Measurements from ENCODE around the gene GID8.

The GID8 gene

DNA sequence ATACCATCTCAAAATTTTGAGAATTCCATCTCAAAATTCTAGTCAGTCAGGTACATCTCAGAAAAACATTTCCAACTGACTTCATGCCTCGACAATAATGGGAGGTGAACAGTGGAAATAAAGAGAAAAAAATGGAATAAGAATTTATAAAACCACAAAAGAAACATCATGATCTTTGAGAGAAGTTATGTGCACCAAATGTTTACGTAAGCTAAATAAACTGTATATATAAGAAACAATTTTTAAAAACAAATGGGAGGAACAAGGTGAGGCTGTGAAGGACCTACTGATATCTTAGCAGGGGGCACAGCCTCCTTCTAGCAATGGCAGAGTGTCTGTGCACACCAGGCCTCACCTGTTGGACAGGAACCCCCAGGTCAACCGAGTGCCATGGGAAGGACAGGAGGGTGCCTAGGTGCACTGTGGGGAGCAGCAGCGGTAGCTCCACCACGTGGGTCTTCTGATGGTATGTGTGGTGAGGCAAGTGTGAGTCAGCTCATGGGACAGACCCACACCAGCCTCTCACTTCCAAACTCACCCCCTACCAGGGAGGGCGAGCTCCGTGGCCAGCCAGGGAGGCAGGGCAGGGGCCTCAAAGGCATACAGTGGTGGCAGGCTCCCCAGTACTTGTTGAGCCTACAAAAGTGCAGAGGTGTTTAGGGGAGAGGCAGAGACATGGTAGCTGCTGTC is 34.9 kb upstream of the GID8 start:
- no peak for DNase-seq (ENCODE audit: low spot score)

DNA sequence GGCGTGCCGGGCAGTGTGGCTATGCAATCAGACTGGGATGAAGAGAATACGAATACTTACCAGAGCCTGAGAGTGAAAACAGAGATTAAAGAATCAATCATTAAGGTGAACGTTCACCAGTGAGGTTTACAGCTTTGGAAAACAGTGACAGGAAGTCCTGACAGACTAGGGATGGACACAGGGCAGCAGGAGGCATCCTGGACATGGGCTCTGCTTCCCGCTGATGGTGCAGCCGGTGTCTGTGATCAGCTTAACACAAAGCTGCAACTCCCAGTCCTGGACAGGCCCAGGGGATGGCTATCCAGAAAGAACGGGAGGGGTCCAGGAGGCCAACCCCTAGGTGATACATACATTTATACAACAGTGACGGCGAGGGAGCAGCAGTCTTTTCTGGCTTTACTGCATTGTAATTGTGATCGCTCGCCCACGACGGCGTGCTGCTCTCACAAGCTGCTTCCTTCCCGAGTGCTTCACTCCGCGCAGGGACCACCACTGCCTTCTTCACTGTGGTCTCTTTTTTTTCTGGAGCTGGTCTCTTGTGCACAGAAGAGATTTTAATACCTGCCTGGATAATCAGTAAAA is 32.3 kb upstream of the GID8 start:
- no peak for DNase-seq (ENCODE audit: low spot score)

DNA sequence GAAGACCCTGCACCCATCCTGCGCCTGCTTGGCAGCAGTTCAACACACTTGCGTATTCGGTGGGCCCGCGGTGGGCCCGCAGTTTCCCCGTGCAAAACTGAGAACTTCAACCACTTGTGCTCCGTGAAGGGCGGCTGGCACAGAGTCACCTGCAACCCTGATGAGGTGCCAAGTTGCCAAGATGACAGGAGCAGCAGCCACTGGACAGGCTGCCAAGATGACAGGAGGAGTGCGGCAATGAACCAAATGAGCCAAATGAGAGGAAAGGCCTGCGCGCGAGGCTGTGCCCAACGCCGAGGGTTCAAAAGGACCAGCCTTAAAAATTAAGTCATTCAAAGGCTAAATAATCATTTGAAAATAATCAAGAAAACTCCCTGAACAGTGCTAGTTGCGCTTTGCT is 31.7 kb upstream of the GID8 start:
- DNase-seq (ENCODE audit: low spot score), result no peak

DNA sequence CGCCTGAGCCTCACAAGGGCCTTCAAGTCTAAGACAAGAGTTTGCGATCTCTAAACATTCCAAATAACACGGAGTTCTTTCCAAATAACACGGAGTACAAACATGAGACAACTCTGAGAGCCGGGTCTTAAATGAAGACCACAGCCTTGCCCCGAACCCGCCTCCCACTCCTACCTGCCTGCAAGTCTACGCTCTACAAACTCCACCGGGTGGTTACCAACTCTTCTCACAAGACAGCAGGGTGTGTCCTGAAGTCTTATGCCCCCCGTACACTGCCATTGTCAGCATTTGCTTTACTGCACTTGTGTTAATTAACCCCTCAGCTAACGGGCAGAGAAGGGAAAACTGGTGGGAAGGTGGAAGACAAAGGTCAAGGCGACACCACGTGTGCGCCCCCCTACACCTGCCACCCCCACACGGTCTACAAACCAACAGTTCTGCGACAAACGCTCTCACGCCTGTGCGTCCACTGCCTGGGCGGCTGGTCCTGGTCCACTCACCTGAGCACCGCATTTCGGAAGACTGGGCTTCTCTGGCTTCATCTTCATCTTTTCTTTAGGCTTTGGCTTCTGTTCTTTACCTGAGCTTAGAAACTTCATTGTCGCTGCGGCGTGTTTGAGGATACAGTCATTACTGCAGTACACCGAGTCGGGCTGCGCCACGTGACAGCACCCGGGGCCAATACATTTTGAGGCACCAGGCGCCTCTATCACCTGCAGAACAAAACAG is 31.1 kb upstream of the GID8 start:
- DNase-seq (ENCODE audit: low spot score), result no peak

DNA sequence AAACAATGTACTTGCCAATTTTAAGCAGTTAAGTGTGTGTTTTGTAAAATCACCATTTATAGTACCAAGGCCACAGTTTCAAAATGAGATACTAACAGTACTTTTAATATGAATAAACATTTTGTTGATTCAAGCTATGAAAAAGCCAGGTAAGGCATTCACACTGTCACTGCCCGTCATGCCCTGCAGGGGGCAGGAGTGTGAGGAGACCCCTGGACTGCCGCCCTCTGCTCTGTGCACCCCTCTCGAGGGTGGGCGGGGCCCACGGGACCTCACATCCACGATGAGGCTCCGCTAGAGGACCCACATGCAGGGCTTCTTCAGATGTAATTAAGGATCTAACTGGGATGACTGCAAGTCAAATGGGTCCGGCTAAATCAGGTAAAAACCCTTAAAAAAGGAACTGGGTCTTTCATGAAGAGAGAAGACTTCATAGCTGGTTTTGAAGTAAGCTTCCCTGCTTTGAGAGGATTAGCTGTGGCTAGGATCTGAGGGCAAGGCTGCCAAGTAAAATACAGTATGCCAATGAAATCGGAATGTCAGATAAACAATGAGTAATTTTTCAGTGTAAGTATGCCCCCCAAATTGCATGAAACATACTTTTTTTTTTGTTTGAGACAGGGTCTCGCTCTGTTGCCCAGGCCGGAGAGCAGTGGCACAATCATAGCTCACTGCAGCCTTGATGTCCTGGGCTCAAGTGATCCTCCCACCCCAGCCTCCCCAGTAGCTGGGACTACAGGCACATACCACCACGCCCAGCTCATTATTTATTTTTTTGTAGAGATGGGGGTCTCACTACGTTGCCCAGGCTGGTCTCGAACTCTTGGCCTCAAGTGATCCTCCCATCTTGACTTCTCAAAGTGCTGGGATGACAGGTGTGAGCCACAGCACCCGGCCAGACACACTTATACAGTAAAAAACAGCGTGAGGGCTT is 30.3 kb upstream of the GID8 start:
- DNase-seq (ENCODE audit: low spot score), result no peak

DNA sequence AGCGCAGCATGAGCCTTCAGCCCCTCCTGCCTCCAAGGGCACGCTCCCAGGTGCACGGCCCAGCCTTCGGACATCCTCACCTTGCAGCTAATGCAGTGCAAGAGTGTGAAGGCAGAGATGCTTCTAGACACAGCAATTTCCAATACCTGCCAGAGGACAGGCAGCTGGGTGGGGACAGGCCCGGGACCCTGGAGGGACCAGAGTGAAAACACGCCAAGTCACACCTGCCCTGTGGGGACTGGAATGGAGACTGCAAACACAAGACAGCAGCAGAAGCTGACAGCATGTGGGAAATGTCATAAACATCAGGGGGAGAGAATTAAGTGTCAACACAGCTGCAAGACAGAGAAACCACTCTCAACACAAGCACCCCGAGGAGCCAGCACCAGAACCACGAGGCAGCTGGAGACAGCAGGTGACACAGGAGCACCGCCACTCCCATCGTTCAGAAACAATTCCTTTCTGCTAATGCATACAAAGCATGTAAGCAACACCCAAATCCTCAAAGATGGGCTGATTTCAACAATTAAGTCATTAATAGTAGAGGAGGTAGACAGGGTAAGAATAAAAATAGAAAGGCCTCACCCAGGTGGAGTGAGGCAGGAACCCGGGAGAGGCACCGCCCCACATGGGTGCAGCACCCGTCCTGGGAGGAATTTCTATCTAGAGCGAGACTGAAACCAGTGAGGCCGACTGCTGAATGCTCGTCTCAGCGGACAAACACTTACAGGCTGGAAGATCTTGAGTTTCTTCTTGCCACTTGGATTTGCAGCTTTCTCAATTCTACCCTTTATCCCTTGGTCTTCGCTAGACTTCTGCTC is 28.8 kb upstream of the GID8 start:
- no peak for DNase-seq (ENCODE audit: low spot score)

DNA sequence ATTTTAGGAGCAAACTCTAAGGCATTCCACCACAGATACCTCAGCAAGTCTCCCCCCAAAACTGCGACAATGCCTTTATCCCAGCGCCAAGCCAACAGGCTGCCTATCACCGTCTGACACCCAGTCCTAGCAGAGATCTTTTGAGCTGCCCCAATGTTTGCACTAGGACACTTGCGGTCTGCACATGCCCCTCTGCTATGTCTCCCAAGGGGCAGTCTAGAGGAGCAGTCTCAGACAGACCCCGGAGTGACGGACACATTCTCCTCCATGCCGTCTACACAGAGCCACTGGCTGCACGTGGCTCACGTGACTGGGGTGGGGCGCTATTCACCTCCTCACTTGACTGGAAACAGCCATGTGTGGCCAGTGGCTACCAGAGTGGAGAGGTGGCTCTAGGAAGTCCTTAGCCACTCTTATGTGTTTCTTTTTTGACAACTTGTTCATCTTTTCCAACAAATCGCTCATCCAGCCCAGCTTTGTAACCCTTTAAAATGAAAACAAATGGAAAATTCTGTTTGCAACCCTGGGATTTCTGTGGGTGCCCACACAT is 27.7 kb upstream of the GID8 start:
- DNase-seq (ENCODE audit: low spot score), result no peak

DNA sequence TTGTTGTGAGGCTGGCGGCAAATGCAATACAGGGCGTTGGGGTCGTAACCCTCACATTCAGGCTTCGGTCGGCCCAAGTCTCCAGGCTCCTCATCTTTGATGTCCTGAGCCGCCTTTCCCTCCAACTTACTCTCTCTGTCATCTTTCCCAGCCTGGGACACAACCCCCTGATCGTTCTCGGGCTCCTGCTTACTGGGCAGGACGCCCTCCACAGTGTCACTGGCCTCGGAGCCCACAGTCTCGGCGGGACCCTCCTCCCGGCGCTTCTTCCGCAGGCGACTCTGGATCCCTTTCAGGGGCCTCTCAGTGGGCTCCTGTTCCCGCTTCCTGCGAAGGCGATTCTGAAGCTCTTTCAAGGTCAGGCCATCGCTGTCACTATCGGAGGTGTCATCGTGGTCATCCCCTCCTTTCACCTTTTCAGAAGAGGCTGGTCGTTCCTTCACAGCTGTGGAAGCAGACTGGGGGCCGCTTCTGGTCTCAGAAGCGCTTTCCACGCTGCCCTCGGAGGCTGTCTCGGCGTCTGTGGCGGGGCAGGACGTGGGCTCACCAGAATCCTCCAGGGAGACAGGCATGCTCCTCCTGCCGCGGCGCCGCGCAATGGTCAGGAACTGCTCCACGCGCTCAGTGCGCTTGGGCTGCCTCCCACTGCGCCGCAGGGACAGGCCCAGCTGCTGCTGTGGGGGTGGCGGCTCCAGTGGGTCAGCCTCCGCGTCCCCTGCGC is 27.0 kb upstream of the GID8 start:
- DNase-seq (ENCODE audit: low spot score), result no peak

DNA sequence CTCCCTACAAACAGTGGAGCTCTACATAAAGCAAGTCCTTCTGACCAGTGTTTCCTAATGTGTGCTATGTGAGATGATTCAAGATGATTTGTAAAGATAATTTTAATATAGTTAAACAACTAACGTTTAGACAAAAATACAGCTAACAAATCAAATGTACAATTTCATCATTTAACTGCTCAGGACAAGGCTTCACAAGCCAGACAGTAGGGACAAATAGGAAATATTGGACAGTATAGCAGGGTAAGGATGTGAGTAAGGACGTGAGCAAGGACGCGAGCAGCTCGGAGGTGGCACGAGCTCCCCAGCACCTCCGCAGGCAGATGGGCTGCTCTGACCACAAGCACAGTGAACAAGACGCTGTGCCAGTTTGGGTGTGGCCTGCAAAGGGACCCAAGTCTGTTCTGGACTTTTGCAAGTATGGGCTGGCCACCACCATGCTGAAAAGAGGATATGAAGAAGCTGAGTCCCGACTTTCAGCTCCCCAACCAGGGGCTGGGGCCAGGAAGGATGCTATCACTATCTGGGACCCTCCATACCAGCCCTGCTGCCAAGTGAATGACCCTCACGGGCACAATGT is 26.2 kb upstream of the GID8 start:
- no peak for DNase-seq (ENCODE audit: low spot score)

DNA sequence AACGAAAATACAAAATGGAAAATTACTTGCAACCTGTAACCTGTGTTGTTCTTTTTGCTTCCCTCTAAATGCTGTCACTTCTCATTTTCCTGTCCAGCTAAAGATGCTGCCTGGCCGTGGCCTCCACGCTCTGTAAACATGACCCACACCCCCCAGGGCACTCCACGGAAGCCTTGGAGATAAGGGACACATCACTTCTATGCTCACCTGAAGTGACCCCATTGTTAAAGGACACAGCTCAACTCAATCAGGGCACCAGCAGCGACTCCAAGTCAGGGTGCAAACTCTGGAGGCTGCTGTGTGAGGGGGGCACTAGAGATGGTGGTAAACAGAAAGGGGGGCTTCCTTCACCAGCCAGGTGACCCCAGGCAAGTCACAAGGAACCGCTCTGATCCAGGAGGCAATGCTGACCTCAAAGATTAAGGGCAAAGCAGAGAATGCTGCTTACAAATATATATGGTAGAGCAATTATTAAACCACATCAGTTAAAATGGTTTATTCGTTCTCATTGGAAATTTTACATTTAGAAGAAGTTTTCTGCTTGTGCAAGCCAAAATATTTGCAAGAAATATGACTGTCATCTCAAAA is 24.8 kb upstream of the GID8 start:
- DNase-seq (ENCODE audit: low spot score), result no peak

DNA sequence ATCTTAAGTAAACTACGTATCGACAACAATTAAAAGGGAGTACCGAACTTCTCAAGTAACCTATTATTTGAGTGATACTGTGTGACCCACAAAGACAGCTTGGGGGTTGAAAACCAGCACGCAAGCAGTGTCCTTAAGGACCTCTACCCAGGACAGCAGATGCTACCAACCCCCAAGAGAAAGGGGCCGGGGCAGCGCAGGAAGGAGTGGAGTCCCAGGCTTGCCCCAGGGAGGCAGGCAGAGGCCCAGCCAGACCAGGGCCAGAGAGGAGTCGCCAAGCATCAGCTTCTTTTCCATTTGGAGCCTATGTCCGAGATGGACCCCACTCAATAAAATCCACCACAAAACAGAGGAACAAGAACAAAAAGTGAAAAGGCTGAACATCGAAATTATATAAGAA is 23.5 kb upstream of the GID8 start:
- DNase-seq (ENCODE audit: low spot score), result no peak

DNA sequence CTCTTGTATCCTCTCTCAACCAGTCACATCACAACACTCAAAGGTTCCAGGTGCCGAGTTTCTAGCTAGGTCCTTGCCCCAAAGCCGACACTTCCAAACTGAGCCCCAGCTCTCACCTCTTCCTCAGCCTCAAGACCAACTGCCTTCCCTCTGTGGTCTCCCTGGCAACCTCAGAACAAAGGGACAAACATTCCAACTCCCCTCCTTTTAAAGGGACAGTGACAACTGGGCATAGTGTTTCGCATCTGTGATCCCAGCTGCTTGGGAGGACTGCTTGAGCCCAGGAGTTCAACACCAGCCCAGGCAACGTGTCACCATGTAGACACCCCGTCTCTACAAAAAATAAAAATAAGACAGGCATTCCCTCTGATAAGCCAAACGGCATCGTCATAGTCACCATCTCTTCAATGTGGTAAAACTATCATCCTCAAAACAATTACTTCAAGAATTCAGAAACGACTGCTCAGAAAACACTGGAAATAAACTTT is 22.9 kb upstream of the GID8 start:
- no peak for DNase-seq (ENCODE audit: low spot score)

DNA sequence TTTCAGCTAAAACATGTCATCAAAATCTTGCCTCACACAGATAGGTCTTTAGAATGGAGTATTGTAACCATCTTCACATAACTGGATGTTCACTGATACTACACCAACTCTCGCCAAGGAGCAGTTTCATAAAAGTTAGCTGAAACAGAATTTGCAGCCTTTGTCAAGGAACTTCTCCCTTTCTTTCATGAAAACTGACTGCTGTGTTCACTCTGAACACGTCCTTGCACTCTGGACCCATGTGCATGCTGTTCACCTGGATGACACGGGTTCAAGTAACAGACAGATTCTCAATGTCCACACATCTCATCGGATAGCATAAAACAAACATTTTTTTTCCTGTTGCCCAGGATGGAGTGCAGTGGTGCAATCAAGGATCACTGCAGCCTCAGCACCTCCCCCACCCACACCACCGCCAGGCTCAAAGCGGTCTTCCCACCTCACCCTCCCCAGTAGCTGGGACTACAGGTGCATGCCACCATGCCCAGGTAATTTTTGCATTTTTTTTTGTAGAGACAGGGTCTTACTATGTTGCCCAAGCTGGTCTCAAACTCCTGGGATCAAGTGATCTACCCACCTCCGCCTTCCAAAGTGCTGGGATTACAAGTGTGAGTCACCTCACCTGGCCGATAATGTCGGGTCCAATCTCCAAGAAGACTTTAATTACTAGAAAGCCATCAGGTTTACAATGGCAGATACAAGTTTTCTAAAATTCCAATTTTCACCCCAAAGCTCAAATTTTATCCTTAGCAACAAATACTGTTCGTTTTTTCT is 21.1 kb upstream of the GID8 start:
- DNase-seq (ENCODE audit: low spot score), result no peak

DNA sequence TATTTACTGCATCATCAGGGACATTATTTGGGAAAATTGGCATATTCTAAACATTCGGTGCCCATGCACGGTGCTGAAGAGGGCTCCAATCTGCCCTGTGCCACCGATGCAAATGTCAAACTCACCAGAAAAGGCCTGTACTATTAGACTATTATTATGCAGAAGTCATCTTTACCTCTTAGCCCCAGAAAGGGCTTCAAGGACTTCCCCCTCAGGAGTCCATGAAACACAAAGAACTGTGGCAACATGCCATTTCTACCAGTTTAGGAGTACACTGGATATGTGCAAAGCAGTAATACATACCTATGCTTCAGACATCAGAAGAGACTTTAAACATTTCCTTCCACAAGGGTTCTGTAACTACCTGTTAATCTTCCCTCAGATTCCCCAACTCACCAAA is 20.2 kb upstream of the GID8 start:
- DNase-seq (ENCODE audit: low spot score), result no peak

DNA sequence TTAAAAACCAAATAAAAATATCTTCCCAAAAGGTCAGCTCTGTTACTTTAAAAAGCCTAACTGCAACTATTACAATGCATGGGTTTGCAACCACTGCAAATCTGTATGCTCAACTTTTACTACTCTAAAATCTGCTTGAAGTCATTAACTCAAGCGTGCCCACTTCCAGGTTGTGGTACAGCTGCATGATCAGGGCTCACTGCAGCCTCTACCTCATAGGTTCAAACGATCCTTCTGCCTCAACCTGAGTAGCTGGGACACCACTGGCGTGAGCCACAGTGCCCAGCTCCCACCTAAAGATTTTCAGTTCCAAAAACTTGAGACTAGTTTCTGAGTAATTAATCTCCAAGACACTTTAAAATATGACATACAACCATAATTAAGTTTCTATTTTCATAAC is 19.8 kb upstream of the GID8 start:
- no peak for DNase-seq (ENCODE audit: low spot score)

DNA sequence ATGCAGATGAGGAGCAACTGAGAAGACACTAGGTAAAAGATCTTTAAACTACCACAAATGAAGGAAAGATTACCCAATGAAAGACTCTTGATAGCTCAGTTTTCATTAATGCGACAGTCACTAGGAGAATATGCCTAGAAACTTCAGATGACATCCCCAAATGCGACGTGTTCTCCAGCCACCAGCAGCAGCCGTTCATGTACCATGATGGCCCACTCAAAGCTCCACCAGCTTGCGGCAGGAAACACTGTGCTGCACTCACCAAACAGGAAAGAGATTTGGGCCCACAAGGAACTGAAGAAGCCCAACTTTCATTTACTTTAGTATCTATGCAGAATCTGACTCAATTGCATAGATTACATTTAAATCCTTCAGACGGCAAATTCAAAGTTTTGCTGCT is 19.1 kb upstream of the GID8 start:
- DNase-seq (ENCODE audit: low spot score), result no peak

DNA sequence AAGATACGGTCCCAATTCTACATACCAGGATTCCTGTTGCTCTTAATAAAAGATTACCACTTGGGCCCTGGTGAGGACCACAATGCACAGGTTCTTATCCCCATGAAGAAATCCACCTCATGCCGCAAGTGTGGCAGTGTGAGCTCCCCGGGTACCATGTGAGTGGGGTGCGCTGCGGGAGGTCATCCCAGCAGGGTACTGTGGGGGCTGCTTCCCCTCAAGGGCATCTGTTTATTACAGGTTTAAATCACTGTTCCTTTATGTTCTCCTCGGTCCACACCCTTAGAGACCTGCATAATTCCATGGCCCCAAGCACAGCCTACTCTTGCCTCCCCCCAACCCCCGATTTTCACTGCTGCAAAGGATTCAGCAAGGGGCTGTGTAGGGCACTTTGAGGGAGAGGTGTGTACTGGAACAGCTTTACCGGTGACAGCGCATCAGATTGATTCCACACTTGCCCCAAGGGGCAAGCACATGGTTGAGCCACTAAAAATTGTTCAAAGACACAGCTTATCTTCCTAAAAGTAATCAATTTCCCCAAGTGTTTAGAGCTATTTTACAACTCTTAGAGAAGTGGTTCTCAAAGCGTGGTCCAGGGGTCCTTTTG is 17.8 kb upstream of the GID8 start:
- DNase-seq (ENCODE audit: low spot score), result no peak

DNA sequence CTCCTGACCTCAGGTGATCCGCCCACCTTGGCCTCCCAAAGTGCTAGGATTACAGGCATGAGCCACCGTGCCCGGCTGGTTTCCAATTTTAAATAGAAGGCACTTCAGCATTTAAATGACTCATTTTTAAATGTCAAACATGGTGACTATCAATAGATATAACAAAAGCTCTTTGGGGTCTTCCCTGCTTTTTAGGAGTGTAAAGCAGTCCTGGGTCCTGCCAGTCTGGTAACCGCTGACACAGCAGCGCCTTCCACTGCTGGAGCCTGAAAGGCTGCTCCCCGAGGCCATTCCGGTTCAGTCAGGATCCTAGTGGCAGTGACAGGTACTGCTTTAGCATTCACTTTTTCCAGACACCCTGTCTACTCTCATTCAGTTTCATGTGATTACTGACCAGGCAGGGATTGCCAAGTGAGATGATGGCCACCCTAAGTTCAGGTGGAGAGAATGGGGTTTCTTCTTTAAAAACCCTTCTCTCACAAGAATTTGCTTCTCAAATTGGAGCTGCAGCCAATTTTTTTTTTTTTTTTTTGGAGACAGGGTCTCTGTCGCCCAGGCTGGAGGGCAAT is 16.7 kb upstream of the GID8 start:
- DNase-seq (ENCODE audit: low spot score), result peak; percentile 69
